Activated CD8-positive, alpha-beta T cell treated with anti-CD3 and anti-CD28 coated beads for 36 hours (primary cell): ENCODE data around the gene CCDC54. TPM values are rescaled to one million over a fixed set of nuclear protein-coding genes. Genes with fewer than 3 reads are reported as not detected.

ENCODE experiments used
- ATAC-seq: fragments of 200-7000 bp; cut with Tn5 transposase; one replicate; pipeline ENCODE4 v1.10.0; 2021; ENCODE audit warnings: mild to moderate bottlenecking, moderate library complexity
- CTCF ChIA-PET: fragments of 350-600 bp; sonication (Branson Sonifier 250); formaldehyde crosslinking; loops from one replicate; lab custom pipeline; 2021; ENCODE audit warnings: antibody characterized with exemption; lab: Charles Lee
- POLR2A ChIA-PET: fragments of 350-600 bp; sonication (Branson Sonifier 250); formaldehyde crosslinking; loops from one replicate; lab custom pipeline; 2021; ENCODE audit warnings: antibody characterized with exemption; lab: Charles Lee
- DNase-seq: peaks from one replicate; pipeline ENCODE4 v3.0.0-alpha.2; 2020
- H3K27ac Mint-ChIP-seq: one replicate; pipeline ENCODE4 v1.8.0; 2021; ENCODE audit warnings: mild to moderate bottlenecking, mixed read lengths
- H3K27me3 Mint-ChIP-seq: one replicate; pipeline ENCODE4 v1.8.0; 2021; ENCODE audit warnings: mixed read lengths
- H3K36me3 Mint-ChIP-seq: one replicate; pipeline ENCODE4 v1.8.0; 2021; ENCODE audit warnings: low read depth, mixed read lengths
- H3K4me1 Mint-ChIP-seq: one replicate; pipeline ENCODE4 v1.8.0; 2021; ENCODE audit warnings: low read depth, mixed read lengths
- H3K4me3 Mint-ChIP-seq: one replicate; pipeline ENCODE4 v1.8.0; 2021; ENCODE audit warnings: mild to moderate bottlenecking, moderate library complexity, mixed read lengths
- H3K9me3 Mint-ChIP-seq: one replicate; pipeline ENCODE4 v1.8.0; 2021; ENCODE audit warnings: mixed read lengths
- intact Hi-C: fragments of 100-400 bp; cut with micrococcal nuclease; formaldehyde crosslinking; loops from one replicate; pipeline ENCODE4 v1.10.0; 2022
- total RNA-seq, 2 experiments: library from RNA; stranded (reverse); gene quantifications; one replicate each; pipeline ENCODE4 v1.2.3, GENCODE V29; 2021
- TF ChIP-seq, protein P1 (sequence below): fragments of 200-600 bp; IDR thresholded peaks from one replicate; pipeline ENCODE4 v1.8.0; 2022; ENCODE audit warnings: antibody characterized with exemption, mild to moderate bottlenecking

CCDC54 gene
- total RNA-seq, 2 experiments from 2014 or later, result not detected

DNA sequence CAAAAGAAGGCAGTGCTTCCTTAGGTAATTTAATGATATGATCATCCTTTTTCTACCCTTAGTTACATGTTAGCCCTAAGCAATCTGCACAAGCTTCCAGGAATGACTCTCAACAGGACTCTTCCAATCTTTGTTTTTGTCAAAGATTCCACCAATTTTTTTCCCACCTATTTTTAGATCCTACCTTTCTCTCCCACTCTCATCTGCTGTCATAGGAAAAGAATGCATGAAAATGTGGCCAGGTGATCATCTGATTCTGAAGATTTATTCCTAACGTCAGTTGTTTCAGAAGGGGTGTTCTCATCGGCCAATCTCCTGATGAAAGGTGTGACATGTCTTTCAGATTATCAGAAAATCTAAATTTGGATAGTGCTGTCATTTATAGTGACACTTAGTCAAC is 7.2 kb downstream of the CCDC54 start:
- TF ChIP-seq, protein P1, sequence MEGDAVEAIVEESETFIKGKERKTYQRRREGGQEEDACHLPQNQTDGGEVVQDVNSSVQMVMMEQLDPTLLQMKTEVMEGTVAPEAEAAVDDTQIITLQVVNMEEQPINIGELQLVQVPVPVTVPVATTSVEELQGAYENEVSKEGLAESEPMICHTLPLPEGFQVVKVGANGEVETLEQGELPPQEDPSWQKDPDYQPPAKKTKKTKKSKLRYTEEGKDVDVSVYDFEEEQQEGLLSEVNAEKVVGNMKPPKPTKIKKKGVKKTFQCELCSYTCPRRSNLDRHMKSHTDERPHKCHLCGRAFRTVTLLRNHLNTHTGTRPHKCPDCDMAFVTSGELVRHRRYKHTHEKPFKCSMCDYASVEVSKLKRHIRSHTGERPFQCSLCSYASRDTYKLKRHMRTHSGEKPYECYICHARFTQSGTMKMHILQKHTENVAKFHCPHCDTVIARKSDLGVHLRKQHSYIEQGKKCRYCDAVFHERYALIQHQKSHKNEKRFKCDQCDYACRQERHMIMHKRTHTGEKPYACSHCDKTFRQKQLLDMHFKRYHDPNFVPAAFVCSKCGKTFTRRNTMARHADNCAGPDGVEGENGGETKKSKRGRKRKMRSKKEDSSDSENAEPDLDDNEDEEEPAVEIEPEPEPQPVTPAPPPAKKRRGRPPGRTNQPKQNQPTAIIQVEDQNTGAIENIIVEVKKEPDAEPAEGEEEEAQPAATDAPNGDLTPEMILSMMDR, result no peak
- H3K4me3 Mint-ChIP-seq, result no peak overlapping the region
- ATAC-seq (no peak), DNase-seq (no peak)
- intact Hi-C loops, result no loop called here
- peaks cover 7% of the 10 kb centered on the region for H3K27me3 Mint-ChIP-seq
- H3K9me3 Mint-ChIP-seq, result no peaks in the 10 kb centered on the region
- no peak overlapping the region for H3K27ac Mint-ChIP-seq
- ChIA-PET POLR2A (no interaction called here), CTCF (no interaction called here)
- no peaks in the 10 kb centered on the region for H3K4me1 Mint-ChIP-seq
- H3K36me3 Mint-ChIP-seq, result no peaks in the 10 kb centered on the region

DNA sequence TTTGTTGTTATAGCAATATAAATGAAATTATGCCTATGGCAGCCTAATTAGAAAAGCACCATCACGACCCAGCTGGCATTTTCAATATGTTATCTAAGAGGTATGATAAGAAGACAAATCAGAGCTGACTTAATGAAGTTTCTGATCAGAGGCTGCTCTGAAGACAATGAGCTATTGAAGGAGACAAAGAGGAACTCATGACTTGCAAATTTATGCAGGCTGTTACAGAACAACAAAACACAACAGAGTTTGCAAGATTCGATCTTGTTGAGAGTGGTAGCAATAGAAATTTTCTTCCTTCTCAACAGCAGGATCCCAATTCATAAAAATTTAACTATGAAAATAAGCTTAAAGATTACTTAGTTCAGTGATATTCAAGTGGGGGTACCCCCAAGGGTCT is 7.7 kb downstream of the CCDC54 start:
- TF ChIP-seq, protein P1, result no peak
- POLR2A ChIA-PET, result no interaction called here
- H3K36me3 Mint-ChIP-seq, result no peaks in the 10 kb centered on the region
- intact Hi-C loops, result no loop called here
- H3K27ac Mint-ChIP-seq, result no peak overlapping the region
- CTCF ChIA-PET, result no interaction called here
- ATAC-seq, result no peak
- DNase-seq, result no peak
- no peaks in the 10 kb centered on the region for H3K4me1 Mint-ChIP-seq
- H3K9me3 Mint-ChIP-seq, result no peaks in the 10 kb centered on the region
- H3K27me3 Mint-ChIP-seq, result peaks cover 7% of the 10 kb centered on the region
- H3K4me3 Mint-ChIP-seq, result no peak overlapping the region

DNA sequence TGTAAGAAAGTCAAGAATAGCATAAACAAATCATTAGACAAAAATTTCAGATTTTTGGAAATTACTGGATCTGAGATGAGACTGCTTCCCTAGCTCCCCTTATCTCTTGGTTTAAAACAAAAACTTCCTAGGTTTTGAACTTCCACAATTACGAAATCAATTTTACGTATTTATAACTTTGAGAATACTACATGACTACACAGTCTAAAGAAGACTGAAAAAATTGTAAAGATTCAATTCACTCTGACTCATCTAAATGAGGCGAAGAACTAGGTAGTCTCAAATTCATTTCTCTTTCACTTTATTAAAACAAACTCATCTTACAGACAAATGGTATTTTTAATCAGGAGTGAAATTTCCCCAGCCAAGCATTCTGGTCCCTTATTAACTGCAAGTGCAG is 10.3 kb downstream of the CCDC54 start:
- Mint-ChIP-seq H3K27me3 (peaks cover 3% of the 10 kb centered on the region), H3K27ac (no peak overlapping the region), H3K36me3 (no peaks in the 10 kb centered on the region), H3K4me3 (no peak overlapping the region), H3K9me3 (no peaks in the 10 kb centered on the region), H3K4me1 (no peaks in the 10 kb centered on the region)
- POLR2A ChIA-PET, result no interaction called here
- ATAC-seq, result no peak
- intact Hi-C loops, result no loop called here
- TF ChIP-seq, protein P1, result no peak
- CTCF ChIA-PET, result interaction anchor here (1.5 kb wide), 1 partner anchor 34 kb away, joined by 5 read pairs; no protein-coding TSS in a partner anchor
- DNase-seq, result no peak

DNA sequence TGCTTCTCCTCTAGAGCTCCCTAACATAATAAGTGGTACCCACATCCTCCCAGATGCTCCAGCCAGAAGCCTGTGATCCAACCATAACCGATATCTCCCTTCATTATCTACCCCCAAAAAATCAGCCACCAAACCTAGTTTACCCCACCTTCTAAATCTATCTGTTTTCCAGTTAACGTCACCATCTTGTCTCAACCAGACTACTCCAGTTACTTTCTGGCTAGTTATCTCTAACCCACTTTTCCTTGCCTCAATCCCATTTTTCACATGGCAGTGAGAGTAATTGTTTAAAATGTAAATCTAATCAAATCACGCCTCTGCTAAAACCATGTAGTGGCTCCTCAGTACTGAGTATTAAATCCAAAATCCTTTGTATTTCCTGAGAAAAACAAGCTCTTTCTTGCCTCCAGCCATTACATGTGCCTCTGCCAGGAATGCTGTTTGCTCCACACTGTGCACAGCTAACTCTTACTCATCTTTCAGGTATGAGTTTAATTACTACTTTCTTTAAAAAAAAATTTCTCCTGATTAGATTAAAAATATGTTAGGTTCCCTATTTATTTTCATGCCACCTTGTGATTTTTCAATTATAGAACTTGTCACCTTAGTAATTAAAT is 15.4 kb downstream of the CCDC54 start:
- no peak overlapping the region for H3K4me3 Mint-ChIP-seq
- ATAC-seq, result no peak
- intact Hi-C loops, result no loop called here
- no peak overlapping the region for H3K27ac Mint-ChIP-seq
- H3K4me1 Mint-ChIP-seq, result no peaks in the 10 kb centered on the region
- no peak for DNase-seq
- TF ChIP-seq, protein P1, result no peak
- H3K9me3 Mint-ChIP-seq, result no peaks in the 10 kb centered on the region
- no peaks in the 10 kb centered on the region for H3K27me3 Mint-ChIP-seq
- POLR2A ChIA-PET, result no interaction called here
- CTCF ChIA-PET, result interaction anchor here (0.9 kb wide), 1 partner anchor 9 kb away, joined by 3 read pairs; no protein-coding TSS in a partner anchor
- H3K36me3 Mint-ChIP-seq, result no peaks in the 10 kb centered on the region

DNA sequence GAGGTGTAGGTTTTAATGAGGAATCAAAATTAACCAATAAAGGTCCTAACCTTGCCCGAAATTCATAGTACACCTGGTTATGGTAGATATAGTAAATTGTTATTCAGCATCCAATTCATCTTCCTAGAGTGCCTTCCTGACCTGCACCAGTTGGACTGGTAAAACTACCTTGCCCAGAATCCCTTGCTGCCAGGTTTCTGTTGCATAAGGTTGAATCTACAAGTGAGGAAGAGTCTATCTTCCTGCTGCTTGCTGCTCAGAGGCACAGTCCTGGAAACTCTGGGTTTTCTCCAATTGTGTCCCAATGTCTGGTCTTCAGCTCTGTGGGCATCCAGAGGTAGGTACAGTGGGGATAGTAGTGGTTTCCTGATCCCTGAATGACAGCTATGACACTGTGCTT is 17.3 kb downstream of the CCDC54 start:
- ATAC-seq (no peak), DNase-seq (no peak)
- H3K27ac Mint-ChIP-seq, result no peak overlapping the region
- intact Hi-C loops, result no loop called here
- POLR2A ChIA-PET, result no interaction called here
- H3K27me3 Mint-ChIP-seq, result no peaks in the 10 kb centered on the region
- H3K9me3 Mint-ChIP-seq, result no peaks in the 10 kb centered on the region
- TF ChIP-seq, protein P1, result no peak
- no peaks in the 10 kb centered on the region for H3K4me1 Mint-ChIP-seq
- CTCF ChIA-PET, result interaction anchor here (1.9 kb wide), 1 partner anchor 35 kb away, joined by 5 read pairs; no protein-coding TSS in a partner anchor
- H3K4me3 Mint-ChIP-seq, result no peak overlapping the region
- H3K36me3 Mint-ChIP-seq, result no peaks in the 10 kb centered on the region
